Upper lobe of right lung (tissue), 1 donor: Measurements from ENCODE around the gene ZDHHC14. TPM values are rescaled to one million over a fixed set of nuclear protein-coding genes. Genes with fewer than 3 reads are reported as not detected.

ENCODE experiments used
- ATAC-seq: fragments of 200-7000 bp; cut with Tn5 transposase; one replicate; pipeline ENCODE4 v1.9.1; 2020; ENCODE audit warnings: mild to moderate bottlenecking, moderate library complexity
- DNase-seq: peaks from one replicate; pipeline ENCODE4 v3.0.0-alpha.2; 2020
- H3K27ac ChIP-seq: fragments of 200-600 bp; one replicate; pipeline ENCODE4 v1.8.0; 2022
- H3K27me3 ChIP-seq: fragments of 200-600 bp; one replicate; pipeline ENCODE4 v1.8.0; 2022; ENCODE audit warnings: mild to moderate bottlenecking
- H3K36me3 ChIP-seq: fragments of 200-600 bp; one replicate; pipeline ENCODE4 v1.8.0; 2022
- H3K4me1 ChIP-seq: fragments of 200-600 bp; one replicate; pipeline ENCODE4 v1.8.0; 2022
- H3K4me3 ChIP-seq: fragments of 200-600 bp; one replicate; pipeline ENCODE4 v1.8.0; 2022; ENCODE audit warnings: mild to moderate bottlenecking
- H3K9me3 ChIP-seq: fragments of 200-600 bp; one replicate; pipeline ENCODE4 v1.8.0; 2022
- intact Hi-C: fragments of 100-400 bp; cut with DNase I; formaldehyde crosslinking; loops from one replicate; pipeline ENCODE4 v1.11.0; 2022
- total RNA-seq: library from RNA; stranded (reverse); fragmentation: NEBNext Ultra II Directional; extraction: Animal tissue kit (Norgen Biotek cat#: 25700); gene quantifications from one replicate; pipeline ENCODE4 v1.2.1, GENCODE V29; 2021
- TF ChIP-seq, protein P1 (sequence below): fragments of 200-600 bp; IDR thresholded peaks from one replicate; pipeline ENCODE4 v1.8.0; 2022; ENCODE audit warnings: antibody characterized with exemption
- donor health status: DM: no; HTN: yes; CAD: no; lungs with severe emphysema.

ZDHHC14 gene
- total RNA-seq, 1 donor from 2014 or later: 12.2 TPM

DNA sequence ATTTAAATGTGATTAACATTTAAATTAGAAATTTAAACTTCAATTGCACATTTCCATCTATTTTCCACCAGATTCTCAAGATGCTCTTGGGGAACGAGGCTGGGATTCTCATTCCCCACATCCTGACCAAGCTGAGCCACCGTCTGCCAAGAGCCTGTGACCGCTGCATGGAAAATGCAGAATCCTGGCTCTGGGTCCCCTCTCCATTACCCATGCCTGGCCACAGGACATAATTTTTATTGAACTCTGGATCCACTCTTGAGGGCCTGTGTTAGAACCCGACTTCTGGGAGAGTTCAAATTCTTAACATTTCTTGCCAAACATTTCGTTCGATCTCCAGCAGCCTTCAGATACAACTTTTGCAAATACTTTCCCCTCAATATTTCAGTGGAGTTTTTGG is 240.4 kb downstream of the ZDHHC14 start:
- intact Hi-C loops: no loop called here
- Histone ChIP-seq H3K36me3 (no peaks in the 10 kb centered on the region), H3K27me3 (no peaks in the 10 kb centered on the region), H3K27ac (no peak overlapping the region), H3K9me3 (no peaks in the 10 kb centered on the region), H3K4me1 (no peaks in the 10 kb centered on the region), H3K4me3 (no peak overlapping the region)
- TF ChIP-seq, protein P1, sequence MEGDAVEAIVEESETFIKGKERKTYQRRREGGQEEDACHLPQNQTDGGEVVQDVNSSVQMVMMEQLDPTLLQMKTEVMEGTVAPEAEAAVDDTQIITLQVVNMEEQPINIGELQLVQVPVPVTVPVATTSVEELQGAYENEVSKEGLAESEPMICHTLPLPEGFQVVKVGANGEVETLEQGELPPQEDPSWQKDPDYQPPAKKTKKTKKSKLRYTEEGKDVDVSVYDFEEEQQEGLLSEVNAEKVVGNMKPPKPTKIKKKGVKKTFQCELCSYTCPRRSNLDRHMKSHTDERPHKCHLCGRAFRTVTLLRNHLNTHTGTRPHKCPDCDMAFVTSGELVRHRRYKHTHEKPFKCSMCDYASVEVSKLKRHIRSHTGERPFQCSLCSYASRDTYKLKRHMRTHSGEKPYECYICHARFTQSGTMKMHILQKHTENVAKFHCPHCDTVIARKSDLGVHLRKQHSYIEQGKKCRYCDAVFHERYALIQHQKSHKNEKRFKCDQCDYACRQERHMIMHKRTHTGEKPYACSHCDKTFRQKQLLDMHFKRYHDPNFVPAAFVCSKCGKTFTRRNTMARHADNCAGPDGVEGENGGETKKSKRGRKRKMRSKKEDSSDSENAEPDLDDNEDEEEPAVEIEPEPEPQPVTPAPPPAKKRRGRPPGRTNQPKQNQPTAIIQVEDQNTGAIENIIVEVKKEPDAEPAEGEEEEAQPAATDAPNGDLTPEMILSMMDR: no peak
- DNase-seq (no peak), ATAC-seq (no peak)

DNA sequence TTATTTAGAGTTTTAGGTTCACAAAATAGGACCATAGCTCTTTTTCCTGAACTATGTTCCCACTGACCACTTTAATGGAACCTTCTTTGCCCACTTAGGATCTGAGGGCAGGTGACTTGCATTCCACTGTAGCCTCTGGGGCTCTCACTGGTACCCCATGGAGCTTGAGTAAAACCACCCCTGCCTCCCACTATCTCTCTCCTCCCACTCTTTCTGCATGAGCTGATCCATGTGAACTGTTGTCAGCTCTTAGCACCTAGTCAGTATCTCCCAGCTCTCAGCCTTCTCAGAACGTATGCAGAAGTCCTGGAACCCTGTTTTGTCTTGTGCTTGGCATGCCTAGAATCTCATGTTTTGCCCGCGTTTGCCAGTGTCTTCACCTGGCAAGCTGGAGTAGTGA is 241.4 kb downstream of the ZDHHC14 start:
- Histone ChIP-seq H3K9me3 (no peaks in the 10 kb centered on the region), H3K27ac (no peak overlapping the region), H3K27me3 (no peaks in the 10 kb centered on the region), H3K4me1 (no peaks in the 10 kb centered on the region), H3K36me3 (no peaks in the 10 kb centered on the region), H3K4me3 (no peak overlapping the region)
- intact Hi-C loops: no loop called here
- TF ChIP-seq, protein P1: no peak
- DNase-seq: no peak
- no peak for ATAC-seq

DNA sequence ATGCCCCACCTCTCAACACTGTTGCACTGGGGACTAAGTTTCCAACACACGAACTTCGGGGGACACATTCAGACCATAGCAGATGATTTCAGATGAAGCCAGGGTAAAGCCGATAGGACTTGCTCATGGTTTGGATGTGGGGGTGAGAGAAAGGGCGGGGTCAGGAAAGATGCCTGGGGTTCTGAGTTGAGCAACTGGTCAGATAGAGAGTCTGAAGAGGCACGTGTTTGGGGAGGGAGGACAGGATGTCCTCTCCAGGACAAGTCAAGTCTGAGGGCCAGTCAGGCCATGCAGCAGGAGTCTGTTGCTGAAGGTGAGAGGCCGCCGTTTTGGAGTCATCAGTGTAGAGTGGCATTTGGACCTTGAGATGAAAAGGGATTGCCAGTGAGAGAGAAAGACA is 244.1 kb downstream of the ZDHHC14 start:
- H3K27me3 ChIP-seq: no peaks in the 10 kb centered on the region
- no peaks in the 10 kb centered on the region for H3K9me3 ChIP-seq
- H3K27ac ChIP-seq: no peak overlapping the region
- ATAC-seq (peak; percentile 37), DNase-seq (no peak)
- TF ChIP-seq, protein P1: no peak
- H3K4me1 ChIP-seq: no peaks in the 10 kb centered on the region
- H3K4me3 ChIP-seq: no peak overlapping the region
- intact Hi-C loops: no loop called here
- no peaks in the 10 kb centered on the region for H3K36me3 ChIP-seq

DNA sequence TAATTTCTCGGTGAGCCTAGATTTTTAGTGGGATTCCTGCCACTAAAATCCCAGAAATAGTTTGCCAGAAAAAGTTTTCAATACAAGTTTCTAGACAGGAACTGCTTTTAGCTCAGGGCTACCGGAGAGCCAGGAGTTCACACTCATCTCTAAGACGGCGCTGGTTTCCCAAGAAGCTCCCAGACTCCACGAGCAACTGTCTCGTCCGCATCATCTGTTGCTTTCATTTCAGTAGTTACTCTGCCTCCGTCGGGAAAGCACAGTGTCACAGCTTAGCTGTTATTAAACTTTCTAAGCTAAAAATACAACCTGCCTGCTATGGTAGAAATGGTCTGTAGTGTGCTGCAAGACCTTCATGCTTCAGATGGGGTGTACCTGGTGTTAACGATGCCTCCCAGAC is 244.8 kb downstream of the ZDHHC14 start:
- DNase-seq: no peak
- Histone ChIP-seq H3K4me1 (no peaks in the 10 kb centered on the region), H3K36me3 (no peaks in the 10 kb centered on the region), H3K27ac (no peak overlapping the region), H3K27me3 (no peaks in the 10 kb centered on the region), H3K4me3 (no peak overlapping the region), H3K9me3 (no peaks in the 10 kb centered on the region)
- intact Hi-C loops: no loop called here
- no peak for ATAC-seq
- TF ChIP-seq, protein P1: no peak

DNA sequence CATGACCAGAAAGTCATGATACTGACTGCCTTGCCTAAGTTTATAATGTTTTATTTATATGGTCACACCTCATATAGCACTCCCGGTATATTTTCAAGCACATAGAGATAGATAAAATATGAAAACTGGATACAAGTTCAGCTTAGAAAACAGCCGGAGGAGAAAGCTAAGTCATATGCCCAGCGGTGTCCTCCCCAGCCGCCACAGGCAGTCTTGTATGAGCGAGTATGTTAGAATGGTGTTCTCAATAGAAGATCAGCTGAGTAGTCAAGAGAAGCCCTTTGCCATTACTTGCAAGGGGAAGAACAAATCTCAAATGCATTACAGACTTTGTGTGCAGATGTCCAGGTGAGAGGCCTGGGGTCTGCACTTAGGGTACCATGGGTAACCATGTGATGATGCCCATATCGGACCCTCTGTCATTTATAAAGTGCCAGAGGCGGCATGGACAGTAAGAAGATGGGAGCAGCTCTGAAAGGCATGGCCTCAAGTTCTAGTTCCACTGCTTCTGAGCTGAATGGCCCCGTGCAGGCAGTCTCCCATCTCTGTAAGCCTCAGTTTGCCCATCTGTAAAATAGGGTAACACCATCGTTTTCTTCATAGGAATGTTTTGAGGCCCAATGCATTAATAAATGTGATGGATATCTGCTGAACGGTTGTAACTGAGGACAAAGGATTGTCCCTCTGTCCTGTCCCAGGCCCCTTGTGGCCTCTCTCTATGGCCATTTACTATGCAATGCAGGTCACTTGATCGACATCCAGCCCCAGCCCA is 246.4 kb downstream of the ZDHHC14 start:
- no peak overlapping the region for H3K4me3 ChIP-seq
- DNase-seq (no peak), ATAC-seq (no peak)
- intact Hi-C loops: no loop called here
- H3K27ac ChIP-seq: no peak overlapping the region
- no peaks in the 10 kb centered on the region for H3K27me3 ChIP-seq
- no peaks in the 10 kb centered on the region for H3K9me3 ChIP-seq
- TF ChIP-seq, protein P1: no peak
- H3K36me3 ChIP-seq: no peaks in the 10 kb centered on the region
- no peaks in the 10 kb centered on the region for H3K4me1 ChIP-seq
